ENCODE data around the gene PF4V1.

PF4V1 gene

GRCh38 chr4:73839071-73839470 lies 14.0 kb upstream of the PF4V1 start:
- no peaks in the 10 kb centered on the region for H3F3A ChIP-seq (ENCODE audit: insufficient read depth, low read length)
- no peaks in the 10 kb centered on the region for H3K79me2 ChIP-seq (ENCODE audit: low read length)
- no peak overlapping the region for H3K27ac ChIP-seq (ENCODE audit: low read length)
- H3K9me3 ChIP-seq (replicated peaks; ENCODE audit: insufficient read depth, low read length): no peaks in the 10 kb centered on the region
- H3K4me3 ChIP-seq (ENCODE audit: low read length): no peak overlapping the region
- no peaks in the 10 kb centered on the region for H3K36me3 ChIP-seq (replicated peaks; ENCODE audit: insufficient read depth, low read length)
- no peaks in the 10 kb centered on the region for H4K20me1 ChIP-seq (ENCODE audit: insufficient read depth, low read length)
- H2AFZ ChIP-seq (ENCODE audit: low read length): no peak overlapping the region
- H3K4me1 ChIP-seq (ENCODE audit: low read length): no peaks in the 10 kb centered on the region
- H3K4me2 ChIP-seq (ENCODE audit: low read depth, low read length): no peak overlapping the region
- no peak for TF ChIP-seq EZH2 (optimal IDR thresholded peaks at IDR 0.05; ENCODE audit: low read depth, low read length)
- TF ChIP-seq, protein P1, sequence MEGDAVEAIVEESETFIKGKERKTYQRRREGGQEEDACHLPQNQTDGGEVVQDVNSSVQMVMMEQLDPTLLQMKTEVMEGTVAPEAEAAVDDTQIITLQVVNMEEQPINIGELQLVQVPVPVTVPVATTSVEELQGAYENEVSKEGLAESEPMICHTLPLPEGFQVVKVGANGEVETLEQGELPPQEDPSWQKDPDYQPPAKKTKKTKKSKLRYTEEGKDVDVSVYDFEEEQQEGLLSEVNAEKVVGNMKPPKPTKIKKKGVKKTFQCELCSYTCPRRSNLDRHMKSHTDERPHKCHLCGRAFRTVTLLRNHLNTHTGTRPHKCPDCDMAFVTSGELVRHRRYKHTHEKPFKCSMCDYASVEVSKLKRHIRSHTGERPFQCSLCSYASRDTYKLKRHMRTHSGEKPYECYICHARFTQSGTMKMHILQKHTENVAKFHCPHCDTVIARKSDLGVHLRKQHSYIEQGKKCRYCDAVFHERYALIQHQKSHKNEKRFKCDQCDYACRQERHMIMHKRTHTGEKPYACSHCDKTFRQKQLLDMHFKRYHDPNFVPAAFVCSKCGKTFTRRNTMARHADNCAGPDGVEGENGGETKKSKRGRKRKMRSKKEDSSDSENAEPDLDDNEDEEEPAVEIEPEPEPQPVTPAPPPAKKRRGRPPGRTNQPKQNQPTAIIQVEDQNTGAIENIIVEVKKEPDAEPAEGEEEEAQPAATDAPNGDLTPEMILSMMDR (IDR thresholded peaks at IDR 0.05; ENCODE audit: low read length): no peak
- H3K9ac ChIP-seq (ENCODE audit: low read length): no peak overlapping the region
- no peak for DNase-seq
- H3K27me3 ChIP-seq (replicated peaks; ENCODE audit: insufficient read depth, low read length): no peaks in the 10 kb centered on the region
- no peaks in the 10 kb centered on the region for H3K9me2 ChIP-seq (replicated peaks; ENCODE audit: insufficient read depth, low read length)

DNA sequence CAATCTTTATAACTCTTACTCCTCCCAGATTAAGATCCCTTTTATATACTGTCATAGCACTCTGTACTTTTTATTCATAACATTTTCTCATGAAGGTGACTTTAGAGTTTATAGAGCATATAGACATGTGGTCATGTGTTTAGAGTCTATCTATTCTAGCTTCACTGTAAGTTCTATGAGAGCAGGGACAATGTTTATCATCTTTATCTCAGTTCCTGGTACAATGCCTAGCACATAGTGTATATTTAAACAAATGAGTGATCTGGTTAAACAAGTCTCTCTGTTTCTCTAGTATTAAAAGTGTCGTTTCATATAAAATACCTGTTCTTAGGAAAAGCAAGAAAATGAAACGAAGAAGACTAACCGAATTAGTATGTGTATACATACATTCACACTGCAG lies 13.4 kb upstream of the PF4V1 start:
- no peaks in the 10 kb centered on the region for H3K27me3 ChIP-seq (replicated peaks; ENCODE audit: insufficient read depth, low read length)
- no peaks in the 10 kb centered on the region for H3K4me1 ChIP-seq (ENCODE audit: low read length)
- H3K36me3 ChIP-seq (replicated peaks; ENCODE audit: insufficient read depth, low read length): no peaks in the 10 kb centered on the region
- no peak overlapping the region for H3K9ac ChIP-seq (ENCODE audit: low read length)
- no peaks in the 10 kb centered on the region for H3K9me3 ChIP-seq (replicated peaks; ENCODE audit: insufficient read depth, low read length)
- no peak overlapping the region for H3K27ac ChIP-seq (ENCODE audit: low read length)
- no peaks in the 10 kb centered on the region for H3F3A ChIP-seq (ENCODE audit: insufficient read depth, low read length)
- no peaks in the 10 kb centered on the region for H4K20me1 ChIP-seq (ENCODE audit: insufficient read depth, low read length)
- no peak for DNase-seq
- no peak overlapping the region for H3K4me3 ChIP-seq (ENCODE audit: low read length)
- no peaks in the 10 kb centered on the region for H3K79me2 ChIP-seq (ENCODE audit: low read length)
- H2AFZ ChIP-seq (ENCODE audit: low read length): no peak overlapping the region
- H3K9me2 ChIP-seq (replicated peaks; ENCODE audit: insufficient read depth, low read length): no peaks in the 10 kb centered on the region
- TF ChIP-seq EZH2 (optimal IDR thresholded peaks at IDR 0.05; ENCODE audit: low read depth, low read length): no peak
- TF ChIP-seq EZH2phosphoT487 (IDR thresholded peaks at IDR 0.05; ENCODE audit: low read length): no peak
- TF ChIP-seq, protein P1 (IDR thresholded peaks at IDR 0.05; ENCODE audit: low read length): no peak
- no peak overlapping the region for H3K4me2 ChIP-seq (ENCODE audit: low read depth, low read length)

DNA sequence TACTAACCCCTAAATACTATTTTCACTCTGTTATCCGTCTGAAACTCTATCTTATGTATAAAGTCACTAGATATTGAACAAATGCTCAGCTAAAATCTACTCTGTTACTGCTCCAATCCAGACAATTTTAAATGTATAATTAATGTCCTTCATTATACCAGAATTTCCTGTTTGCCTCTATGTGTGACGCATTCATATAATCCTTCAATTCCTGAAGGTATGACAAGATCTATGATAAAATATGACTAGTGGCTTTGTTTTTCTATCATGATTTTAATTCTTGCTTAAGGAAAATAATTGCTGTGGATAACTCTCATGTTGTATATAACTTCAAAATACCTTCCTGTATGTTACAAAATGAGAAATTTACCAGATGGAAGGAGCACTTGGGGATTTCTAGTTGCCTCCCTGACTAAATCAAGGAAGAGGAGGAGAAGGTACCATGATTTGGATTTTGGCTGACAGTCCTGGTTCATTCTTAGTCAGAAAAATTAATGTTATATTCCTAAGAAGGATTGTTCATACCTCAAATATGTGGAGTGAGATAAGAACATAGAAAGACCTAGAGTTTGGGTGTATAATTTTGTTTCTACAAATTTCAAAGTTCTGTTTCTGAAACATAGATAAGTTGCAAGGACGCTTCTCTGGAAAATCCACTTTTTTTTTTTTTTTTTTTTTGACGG lies 11.7 kb upstream of the PF4V1 start:
- Histone ChIP-seq H3K4me1 (ENCODE audit: low read length) (no peaks in the 10 kb centered on the region), H3K4me3 (ENCODE audit: low read length) (no peak overlapping the region), H3K9ac (ENCODE audit: low read length) (no peak overlapping the region), H3K27me3 (replicated peaks; ENCODE audit: insufficient read depth, low read length) (no peaks in the 10 kb centered on the region), H4K20me1 (ENCODE audit: insufficient read depth, low read length) (no peaks in the 10 kb centered on the region), H3K36me3 (replicated peaks; ENCODE audit: insufficient read depth, low read length) (no peaks in the 10 kb centered on the region), H2AFZ (ENCODE audit: low read length) (no peak overlapping the region), H3K9me2 (replicated peaks; ENCODE audit: insufficient read depth, low read length) (no peaks in the 10 kb centered on the region), H3K4me2 (ENCODE audit: low read depth, low read length) (no peak overlapping the region), H3F3A (ENCODE audit: insufficient read depth, low read length) (no peaks in the 10 kb centered on the region), H3K9me3 (replicated peaks; ENCODE audit: insufficient read depth, low read length) (no peaks in the 10 kb centered on the region), H3K79me2 (ENCODE audit: low read length) (no peaks in the 10 kb centered on the region), H3K27ac (ENCODE audit: low read length) (no peak overlapping the region)
- no peak for DNase-seq
- TF ChIP-seq EZH2phosphoT487 (IDR thresholded peaks at IDR 0.05; ENCODE audit: low read length) (no peak), EZH2 (optimal IDR thresholded peaks at IDR 0.05; ENCODE audit: low read depth, low read length) (no peak)
- TF ChIP-seq, protein P1 (IDR thresholded peaks at IDR 0.05; ENCODE audit: low read length): no peak

Data from MM.1S (cell line).